GM18868 (cell line): Measurements from ENCODE around the gene ARHGAP26.
"Not testable (repeated sequence)": the region's sequence is repeated elsewhere in the genome, so short reads cannot be mapped to it uniquely, and the experiment has no call there.

Experiments
- ATAC-seq: cut with Tn5 transposase; IDR thresholded peaks from one replicate; pipeline ENCODE4 v1.9.1; 2021; ENCODE audit warnings: mild to moderate bottlenecking, moderate library complexity; ENCODE audit not compliant: unreplicated experiment

The ARHGAP26 gene

GRCh38 chr5:142978252-142978651 lies 208.1 kb downstream of the ARHGAP26 start:
- no peak for ATAC-seq

- ATAC-seq = no peak
Observed at GRCh38 chr5:142978726-142979125, 208.5 kb downstream of the ARHGAP26 start.

DNA sequence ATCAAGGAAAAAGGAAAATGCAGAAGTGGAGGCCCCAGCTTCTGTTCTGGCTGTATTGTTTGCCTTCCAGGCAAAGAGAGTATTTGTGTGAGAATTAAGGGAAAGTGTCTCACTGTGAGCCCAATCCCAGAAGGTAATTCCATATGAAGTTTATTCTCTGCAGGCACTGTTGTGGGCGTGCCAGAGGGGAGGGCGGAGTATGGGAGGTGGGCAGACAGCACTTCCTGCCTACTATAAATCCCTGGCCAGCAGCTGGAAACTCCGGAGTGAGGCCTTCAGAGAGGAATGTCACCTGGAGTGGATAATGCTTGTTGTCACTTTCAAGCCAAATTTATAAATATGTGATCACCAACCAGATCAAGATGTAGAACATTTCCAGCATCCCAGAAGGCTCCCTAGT lies 209.5 kb downstream of the ARHGAP26 start:
- no peak for ATAC-seq

- ATAC-seq = no peak
Observed at GRCh38 chr5:142981475-142981874, 211.3 kb downstream of the ARHGAP26 start.

- no peak for ATAC-seq
Observed at GRCh38 chr5:142981886-142982820, 212.0 kb downstream of the ARHGAP26 start.

- ATAC-seq = no peak
Observed at GRCh38 chr5:142982821-142983200, 212.6 kb downstream of the ARHGAP26 start.

GRCh38 chr5:142984011-142984410 lies 213.8 kb downstream of the ARHGAP26 start:
- no peak for ATAC-seq

- no peak for ATAC-seq
Observed at GRCh38 chr5:142984525-142984924, 214.3 kb downstream of the ARHGAP26 start.

DNA sequence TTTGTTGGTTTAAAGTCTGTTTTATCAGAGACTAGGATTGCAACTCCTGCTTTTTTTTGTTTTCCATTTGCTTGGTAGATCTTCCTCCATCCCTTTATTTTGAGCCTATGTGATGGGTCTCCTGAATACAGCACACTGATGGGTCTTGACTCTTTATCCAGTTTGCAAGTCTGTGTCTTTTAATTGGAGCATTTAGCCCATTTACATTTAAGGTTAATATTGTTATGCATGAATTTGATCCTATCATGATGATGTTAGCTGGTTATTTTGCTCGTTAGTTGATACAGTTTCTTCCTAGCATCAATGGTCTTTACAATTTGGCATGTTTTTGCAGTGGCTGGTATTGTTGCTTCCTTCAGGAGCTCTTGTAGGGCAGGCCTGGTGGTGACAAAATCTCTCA lies 219.1 kb downstream of the ARHGAP26 start:
- ATAC-seq = not testable (repeated sequence)

DNA sequence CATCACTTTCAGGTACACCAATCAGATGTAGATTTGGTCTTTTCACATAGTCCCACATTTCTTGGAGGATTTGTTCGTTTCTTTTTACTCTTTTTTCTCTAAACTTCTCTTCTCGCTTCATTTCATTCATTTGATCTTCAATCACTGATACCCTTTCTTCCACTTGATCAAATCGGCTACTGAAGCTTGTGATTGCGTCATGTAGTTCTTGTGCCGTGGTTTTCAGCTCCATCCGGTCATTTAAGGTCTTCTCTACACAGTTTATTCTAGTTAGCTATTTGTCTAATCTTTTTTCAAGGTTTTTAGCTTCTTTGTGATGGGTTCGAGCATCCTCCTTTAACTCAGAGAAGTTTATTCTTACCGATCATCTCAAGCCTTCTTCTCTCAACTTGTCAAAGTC lies 219.9 kb downstream of the ARHGAP26 start:
- not testable (repeated sequence) for ATAC-seq

DNA sequence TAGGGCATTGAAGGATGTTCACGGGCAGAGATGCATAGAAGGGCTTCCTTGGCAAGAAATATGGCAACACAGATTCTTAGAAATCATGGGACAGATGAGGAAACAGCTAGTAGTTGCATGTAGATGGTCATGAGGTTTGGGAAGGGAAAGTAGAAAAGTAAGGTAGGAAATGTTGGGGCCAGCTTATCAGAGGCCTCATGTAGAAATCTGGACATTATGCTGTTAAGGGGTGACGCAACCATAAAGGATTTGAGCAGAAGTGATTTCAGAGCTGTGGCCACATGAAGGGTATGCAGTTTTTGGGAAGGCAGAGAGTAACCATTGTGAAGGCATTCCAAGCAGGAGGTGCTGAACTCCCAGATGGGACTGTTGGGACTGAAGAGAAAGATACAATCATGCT lies 224.0 kb downstream of the ARHGAP26 start:
- ATAC-seq = no peak

DNA sequence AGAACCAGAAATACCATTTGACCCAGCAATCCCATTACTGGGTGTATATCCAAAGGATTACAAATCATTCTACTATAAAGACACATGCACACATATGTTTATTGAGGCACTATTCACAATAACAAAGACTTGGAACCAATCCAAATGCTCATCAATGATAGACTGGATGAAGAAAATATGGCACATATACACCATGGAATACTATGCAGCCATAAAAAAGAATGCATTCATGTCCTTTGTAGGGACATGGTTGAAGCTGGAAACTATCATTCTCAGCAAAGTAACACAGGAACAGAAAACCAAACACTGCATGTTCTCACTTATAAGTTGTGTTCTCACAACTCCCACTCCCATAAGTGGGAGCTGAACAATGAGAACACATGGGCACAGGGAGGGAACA lies 225.4 kb downstream of the ARHGAP26 start:
- not testable (repeated sequence) for ATAC-seq

GRCh38 chr5:142997591-142997990 lies 227.4 kb downstream of the ARHGAP26 start:
- ATAC-seq = no peak

DNA sequence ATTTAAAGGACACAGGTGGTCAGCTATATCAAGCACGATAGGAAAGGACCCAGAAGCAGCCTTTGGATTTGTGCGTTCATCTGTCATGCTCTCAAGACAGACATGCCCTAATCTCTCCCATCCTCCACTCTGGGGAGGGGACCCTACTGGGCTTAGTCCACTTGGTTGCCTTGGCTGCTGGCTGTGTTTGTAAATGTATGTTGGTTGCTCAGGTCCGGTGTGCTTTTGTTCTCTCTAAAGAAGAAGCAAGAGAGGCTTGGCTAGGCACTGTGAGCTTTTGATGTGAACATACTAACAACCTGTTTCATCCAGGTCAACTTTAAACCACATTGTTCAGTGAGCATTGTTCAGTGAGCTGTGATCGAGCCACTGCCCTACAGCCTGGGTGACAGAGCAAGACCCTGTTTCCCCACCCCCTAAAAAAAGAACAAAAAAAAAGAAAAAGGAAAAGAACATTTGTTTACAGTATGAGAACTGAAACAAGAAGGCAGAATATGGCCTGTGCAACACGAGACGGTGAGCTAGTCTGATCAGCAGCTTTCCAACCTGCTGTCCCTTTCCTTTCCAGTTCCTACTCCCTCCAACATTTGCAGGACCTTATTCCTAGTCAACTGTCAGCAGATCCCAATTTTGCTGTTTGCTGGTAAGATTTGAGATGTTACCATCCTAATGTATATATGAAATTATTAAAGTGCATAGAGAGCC lies 228.3 kb downstream of the ARHGAP26 start:
- peak; percentile 41 for ATAC-seq

DNA sequence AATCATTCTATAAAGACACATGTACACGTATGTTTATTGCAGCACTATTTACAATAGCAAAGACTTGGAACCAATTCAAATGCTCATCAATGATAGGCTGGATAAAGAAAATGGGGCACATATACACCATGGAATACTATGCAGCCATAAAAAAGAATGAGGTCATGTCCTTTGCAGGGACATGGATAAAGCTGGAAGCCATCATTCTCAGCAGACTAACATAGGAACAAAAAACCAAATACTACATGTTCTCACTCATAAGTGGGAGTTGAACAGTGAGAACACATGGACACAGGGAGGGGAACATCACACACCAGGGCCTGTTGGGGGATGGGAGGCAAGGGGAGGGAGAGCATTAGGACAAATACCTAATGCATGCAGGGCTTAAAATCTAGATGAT lies 230.4 kb downstream of the ARHGAP26 start:
- not testable (repeated sequence) for ATAC-seq

DNA sequence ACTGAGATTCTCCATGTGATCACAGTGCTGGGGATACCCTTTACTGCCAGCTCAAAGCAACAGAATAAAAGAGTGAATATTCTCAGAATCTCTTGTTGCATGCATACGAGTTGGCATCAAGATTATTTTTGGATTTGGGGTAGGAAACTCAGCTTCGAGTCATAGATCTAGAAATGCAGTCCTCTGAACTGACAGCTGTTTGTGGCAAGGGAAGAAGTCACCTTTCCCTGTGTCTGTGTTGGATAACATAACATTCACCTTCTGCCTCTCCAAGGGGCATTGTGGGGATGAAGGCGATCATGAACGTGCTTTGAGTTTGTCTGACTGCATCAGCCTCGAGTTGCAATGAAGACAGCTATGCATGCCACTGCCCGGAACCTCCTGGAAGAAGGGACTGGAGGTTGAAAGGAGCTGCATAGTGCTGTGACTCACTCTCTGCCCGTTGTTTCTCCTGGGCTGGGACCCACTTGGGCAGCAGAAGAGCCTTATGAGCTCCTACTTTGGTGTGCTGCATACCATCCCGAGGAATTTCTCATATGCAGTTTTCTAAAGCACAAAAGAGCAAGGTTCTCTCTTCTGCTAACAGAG lies 231.7 kb downstream of the ARHGAP26 start:
- no peak for ATAC-seq

- peak; percentile 75 for ATAC-seq
Observed at GRCh38 chr5:143002459-143003327, 232.5 kb downstream of the ARHGAP26 start.

DNA sequence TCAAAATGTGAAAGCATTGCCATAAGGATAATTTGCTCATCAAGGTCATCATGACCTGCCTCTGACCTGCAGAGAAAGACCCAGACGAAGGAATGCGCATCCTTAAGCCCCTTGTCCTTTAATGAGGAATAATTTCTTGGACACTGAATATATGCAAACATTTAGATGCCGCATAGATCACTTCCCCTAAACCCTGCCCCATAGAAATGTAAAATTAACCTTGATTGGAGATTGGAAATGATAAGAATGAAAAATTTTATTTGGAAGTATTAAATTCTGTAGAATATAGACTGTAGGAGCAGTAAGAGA lies 233.1 kb downstream of the ARHGAP26 start:
- no peak for ATAC-seq

GRCh38 chr5:143004361-143005145 lies 234.4 kb downstream of the ARHGAP26 start:
- peak; percentile 47 for ATAC-seq

DNA sequence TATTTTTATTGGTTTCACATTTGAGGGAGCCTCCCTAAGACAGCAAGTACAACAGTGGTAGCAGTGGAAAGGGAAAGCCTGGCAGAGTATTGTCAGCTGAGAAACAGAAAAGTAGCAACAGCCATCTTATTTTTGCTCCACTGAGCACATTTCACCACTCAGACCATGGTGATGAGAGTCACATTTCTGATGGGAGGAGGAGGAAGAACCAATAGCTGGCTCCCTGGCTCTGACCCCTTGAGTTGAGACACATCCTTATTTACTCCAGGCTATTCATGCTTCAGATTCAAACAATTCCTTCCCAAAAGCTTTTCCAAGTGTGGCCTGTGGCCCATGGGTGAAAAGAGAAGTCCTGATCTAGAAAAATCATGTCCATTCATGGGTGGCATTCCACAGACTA lies 236.3 kb downstream of the ARHGAP26 start:
- no peak for ATAC-seq
